Calu3 (cell line): ENCODE data around the gene RFPL2. TPM values are rescaled to one million over a fixed set of nuclear protein-coding genes. Genes with fewer than 3 reads are reported as not detected.

Source experiments
- BruUV-seq: library from RNA; stranded (reverse); fragments of 400-500 nt; replicated peaks from 2 replicates; lab custom pipeline; 2021; lab: Mats Ljungman, UMichigan
- CTCF ChIA-PET: fragments of 300-600 bp; sonication (Branson Sonifier 250); formaldehyde crosslinking; loops from one replicate; lab custom pipeline; 2022; ENCODE audit warnings: antibody characterized with exemption; lab: Charles Lee
- DNase-seq: peaks from one replicate; pipeline ENCODE4 v3.0.0; 2022
- H3K27ac Mint-ChIP-seq: one replicate; pipeline ENCODE4 v1.8.0; 2022; ENCODE audit warnings: mixed read lengths; ENCODE audit not compliant: unreplicated experiment
- H3K27me3 Mint-ChIP-seq: one replicate; pipeline ENCODE4 v1.8.0; 2022; ENCODE audit warnings: mixed read lengths; ENCODE audit not compliant: unreplicated experiment
- H3K36me3 Mint-ChIP-seq: one replicate; pipeline ENCODE4 v1.8.0; 2022; ENCODE audit warnings: mild to moderate bottlenecking, moderate library complexity, mixed read lengths; ENCODE audit not compliant: insufficient read depth, unreplicated experiment
- H3K4me1 Mint-ChIP-seq: one replicate; pipeline ENCODE4 v1.8.0; 2022; ENCODE audit warnings: mild to moderate bottlenecking, low read depth, mixed read lengths; ENCODE audit not compliant: unreplicated experiment
- H3K4me3 Mint-ChIP-seq: one replicate; pipeline ENCODE4 v1.8.0; 2022; ENCODE audit warnings: mild to moderate bottlenecking, low read depth, moderate library complexity, mixed read lengths; ENCODE audit not compliant: unreplicated experiment
- H3K9me3 Mint-ChIP-seq: one replicate; pipeline ENCODE4 v1.8.0; 2022; ENCODE audit warnings: low read depth, mixed read lengths; ENCODE audit not compliant: unreplicated experiment
- intact Hi-C: fragments of 100-400 bp; cut with micrococcal nuclease; formaldehyde crosslinking; loops from one replicate; pipeline ENCODE4 v1.10.0; 2022; ENCODE audit not compliant: unreplicated experiment
- total RNA-seq: library from RNA; stranded (reverse); gene quantifications from 2 replicates; pipeline ENCODE4 v1.2.3, GENCODE V29; 2022
- TF ChIP-seq, protein P1 (sequence below): fragments of 200-600 bp; IDR thresholded peaks from one replicate; pipeline ENCODE4 v1.8.0; 2022; ENCODE audit warnings: antibody characterized with exemption; ENCODE audit not compliant: unreplicated experiment

The RFPL2 gene
- total RNA-seq, 1 experiment from 2014 or later: 0.52 TPM

GRCh38 chr22:32245042-32245441 is 40.2 kb upstream of the RFPL2 start:
- Mint-ChIP-seq H3K27me3 (peaks cover 24% of the 10 kb centered on the region), H3K4me3 (no peak overlapping the region), H3K27ac (no peak overlapping the region), H3K4me1 (peaks cover 18% of the 10 kb centered on the region), H3K9me3 (no peaks in the 10 kb centered on the region), H3K36me3 (no peaks in the 10 kb centered on the region)
- DNase-seq: no peak
- intact Hi-C loops: no loop called here
- BruUV-seq: no TSS peak
- TF ChIP-seq, protein P1, sequence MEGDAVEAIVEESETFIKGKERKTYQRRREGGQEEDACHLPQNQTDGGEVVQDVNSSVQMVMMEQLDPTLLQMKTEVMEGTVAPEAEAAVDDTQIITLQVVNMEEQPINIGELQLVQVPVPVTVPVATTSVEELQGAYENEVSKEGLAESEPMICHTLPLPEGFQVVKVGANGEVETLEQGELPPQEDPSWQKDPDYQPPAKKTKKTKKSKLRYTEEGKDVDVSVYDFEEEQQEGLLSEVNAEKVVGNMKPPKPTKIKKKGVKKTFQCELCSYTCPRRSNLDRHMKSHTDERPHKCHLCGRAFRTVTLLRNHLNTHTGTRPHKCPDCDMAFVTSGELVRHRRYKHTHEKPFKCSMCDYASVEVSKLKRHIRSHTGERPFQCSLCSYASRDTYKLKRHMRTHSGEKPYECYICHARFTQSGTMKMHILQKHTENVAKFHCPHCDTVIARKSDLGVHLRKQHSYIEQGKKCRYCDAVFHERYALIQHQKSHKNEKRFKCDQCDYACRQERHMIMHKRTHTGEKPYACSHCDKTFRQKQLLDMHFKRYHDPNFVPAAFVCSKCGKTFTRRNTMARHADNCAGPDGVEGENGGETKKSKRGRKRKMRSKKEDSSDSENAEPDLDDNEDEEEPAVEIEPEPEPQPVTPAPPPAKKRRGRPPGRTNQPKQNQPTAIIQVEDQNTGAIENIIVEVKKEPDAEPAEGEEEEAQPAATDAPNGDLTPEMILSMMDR: no peak
- CTCF ChIA-PET: no interaction called here

DNA sequence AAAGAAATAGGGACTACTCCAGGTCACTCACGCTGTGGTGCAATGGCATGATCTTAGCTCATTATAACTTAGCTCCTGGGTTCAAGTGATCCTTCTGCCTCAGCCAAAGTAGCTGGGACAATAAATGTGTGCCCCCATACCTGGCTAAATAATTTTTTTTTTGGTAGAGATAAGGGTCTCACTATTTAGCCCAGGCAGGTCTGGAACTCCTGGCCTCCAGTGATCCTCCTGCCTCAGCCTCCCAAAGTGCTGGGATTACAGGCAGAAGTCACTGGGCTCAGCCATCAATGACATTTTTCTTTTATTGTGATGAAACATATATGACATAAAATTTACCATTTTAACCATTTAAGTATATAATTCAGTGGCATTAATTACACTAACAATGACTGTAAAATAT is 39.7 kb upstream of the RFPL2 start:
- DNase-seq: no peak
- peaks cover 18% of the 10 kb centered on the region for H3K4me1 Mint-ChIP-seq
- H3K4me3 Mint-ChIP-seq: no peak overlapping the region
- no peaks in the 10 kb centered on the region for H3K36me3 Mint-ChIP-seq
- H3K9me3 Mint-ChIP-seq: no peaks in the 10 kb centered on the region
- CTCF ChIA-PET: no interaction called here
- intact Hi-C loops: no loop called here
- H3K27ac Mint-ChIP-seq: no peak overlapping the region
- H3K27me3 Mint-ChIP-seq: peaks cover 20% of the 10 kb centered on the region
- TF ChIP-seq, protein P1: no peak
- no TSS peak for BruUV-seq

DNA sequence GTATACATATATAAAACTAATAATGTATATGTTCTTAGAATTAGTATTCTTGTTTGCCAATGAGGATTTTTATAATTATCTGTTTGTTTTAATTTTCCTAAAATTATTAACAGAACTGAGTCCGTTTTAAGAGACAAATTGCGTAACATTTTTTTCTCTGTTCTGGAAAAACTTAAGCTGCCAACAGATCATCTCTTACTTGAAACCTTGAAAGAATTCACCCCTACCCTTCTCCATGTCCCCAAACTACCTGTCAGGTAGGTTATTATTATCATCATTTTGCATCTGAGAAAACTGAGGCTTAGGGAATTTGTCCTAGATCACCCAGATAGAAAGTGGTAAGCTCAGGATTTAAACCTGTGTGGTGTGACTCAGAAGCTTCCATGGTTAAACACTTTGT is 35.6 kb upstream of the RFPL2 start:
- H3K27me3 Mint-ChIP-seq: peaks cover 27% of the 10 kb centered on the region
- intact Hi-C loops: no loop called here
- no peak overlapping the region for H3K27ac Mint-ChIP-seq
- H3K36me3 Mint-ChIP-seq: no peaks in the 10 kb centered on the region
- H3K9me3 Mint-ChIP-seq: no peaks in the 10 kb centered on the region
- peaks cover 7% of the 10 kb centered on the region for H3K4me1 Mint-ChIP-seq
- CTCF ChIA-PET: interaction anchor here (0.6 kb wide), 1 partner anchor 26 kb away, joined by 3 read pairs; no protein-coding TSS in a partner anchor
- DNase-seq: no peak
- BruUV-seq: no TSS peak
- H3K4me3 Mint-ChIP-seq: no peak overlapping the region
- TF ChIP-seq, protein P1: no peak

DNA sequence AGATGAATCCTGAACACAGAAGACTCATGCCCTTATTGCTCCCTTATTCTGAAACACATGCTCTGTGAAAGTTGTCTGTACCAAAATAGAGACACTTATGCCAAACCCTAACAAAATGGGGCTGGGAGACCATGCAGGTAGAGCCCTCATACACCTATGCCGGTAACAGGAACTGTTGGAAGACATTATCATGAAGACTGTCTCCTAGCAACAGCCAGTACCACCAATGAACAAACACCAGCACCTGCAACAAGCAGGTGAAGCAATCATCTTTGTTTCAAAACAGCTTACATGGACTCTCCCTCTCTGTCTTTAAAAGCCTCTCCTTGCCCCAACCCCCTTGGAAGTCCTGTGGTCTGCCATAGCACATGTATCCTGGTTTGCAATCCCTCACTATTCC is 33.0 kb upstream of the RFPL2 start:
- CTCF ChIA-PET: no interaction called here
- H3K27ac Mint-ChIP-seq: no peak overlapping the region
- no peaks in the 10 kb centered on the region for H3K9me3 Mint-ChIP-seq
- H3K4me1 Mint-ChIP-seq: no peaks in the 10 kb centered on the region
- TF ChIP-seq, protein P1: no peak
- no peak overlapping the region for H3K4me3 Mint-ChIP-seq
- H3K27me3 Mint-ChIP-seq: peaks cover 50% of the 10 kb centered on the region
- no peak for DNase-seq
- intact Hi-C loops: no loop called here
- BruUV-seq: no TSS peak
- no peaks in the 10 kb centered on the region for H3K36me3 Mint-ChIP-seq
